H9 (cell line): ENCODE results near the gene PAK1. TPM values are rescaled to one million over a fixed set of nuclear protein-coding genes. Genes with fewer than 3 reads are reported as not detected.

ENCODE experiments used
- DNase-seq: peaks from one replicate; pipeline ENCODE4 v3.0.0-alpha.2; 2017
- H2AFZ ChIP-seq: one replicate; pipeline ENCODE4 v1.6.1; 2013; ENCODE audit warnings: mild to moderate bottlenecking, low read length, control low read depth, moderate library complexity
- H2AK5ac ChIP-seq: 2 replicates; pipeline ENCODE4 v1.6.1; 2013; ENCODE audit warnings: low read length, control low read depth, mixed read lengths; ENCODE audit not compliant: insufficient read length
- H2BK120ac ChIP-seq: one replicate; pipeline ENCODE4 v1.6.1; 2013; ENCODE audit warnings: low read depth, mild to moderate bottlenecking, low read length, control low read depth, inconsistent platforms; ENCODE audit not compliant: poor library complexity, severe bottlenecking
- H2BK12ac ChIP-seq: 2 replicates; pipeline ENCODE4 v1.6.1; 2013; ENCODE audit warnings: low read length, control low read depth, mixed read lengths, low read depth; ENCODE audit not compliant: insufficient read length
- H2BK15ac ChIP-seq: 2 replicates; pipeline ENCODE4 v1.6.1; 2013; ENCODE audit warnings: low read depth, low read length, control low read depth
- H2BK20ac ChIP-seq: one replicate; pipeline ENCODE4 v1.6.1; 2013; ENCODE audit warnings: low read depth, mild to moderate bottlenecking, low read length, control low read depth, inconsistent platforms; ENCODE audit not compliant: poor library complexity, severe bottlenecking
- H2BK5ac ChIP-seq: 2 replicates; pipeline ENCODE4 v1.6.1; 2013; ENCODE audit warnings: low read length, control low read depth, mixed read lengths; ENCODE audit not compliant: insufficient read length
- H3K14ac ChIP-seq: 2 replicates; pipeline ENCODE4 v1.6.1; 2013; ENCODE audit warnings: low read length, control low read depth; ENCODE audit not compliant: insufficient read depth
- H3K18ac ChIP-seq: 2 replicates; pipeline ENCODE4 v1.6.1; 2013; ENCODE audit warnings: low read depth, mild to moderate bottlenecking, mixed read lengths, low read length, control low read depth; ENCODE audit not compliant: insufficient read length
- H3K23ac ChIP-seq: 2 replicates; pipeline ENCODE4 v1.6.1; 2013; ENCODE audit warnings: low read length, control low read depth, mixed read lengths, low read depth; ENCODE audit not compliant: insufficient read length
- H3K23me2 ChIP-seq: 2 replicates; pipeline ENCODE4 v1.6.1; 2013; ENCODE audit warnings: low read depth, mild to moderate bottlenecking, mixed read lengths, low read length, control low read depth; ENCODE audit not compliant: insufficient read length, poor library complexity, severe bottlenecking
- H3K27ac ChIP-seq: 2 replicates; pipeline ENCODE4 v1.5.1; 2013; ENCODE audit warnings: low read length, control low read depth, mixed read lengths, low read depth; ENCODE audit not compliant: insufficient read length
- H3K27me3 ChIP-seq: 2 replicates; pipeline ENCODE4 v1.6.1; 2013; ENCODE audit warnings: low read length, control low read depth, inconsistent platforms; ENCODE audit not compliant: insufficient read depth
- H3K4ac ChIP-seq: 2 replicates; pipeline ENCODE4 v1.6.1; 2013; ENCODE audit warnings: low read depth, mild to moderate bottlenecking, control low read depth, inconsistent platforms, low read length, moderate library complexity
- H3K4me1 ChIP-seq: 2 replicates; pipeline ENCODE4 v1.6.1; 2013; ENCODE audit warnings: low read length, control low read depth, inconsistent platforms; ENCODE audit not compliant: insufficient read depth
- H3K4me2 ChIP-seq: 2 replicates; pipeline ENCODE4 v1.6.1; 2013; ENCODE audit warnings: low read length, control low read depth, mixed read lengths; ENCODE audit not compliant: insufficient read length, insufficient read depth
- H3K56ac ChIP-seq: 2 replicates; pipeline ENCODE4 v1.6.1; 2013; ENCODE audit warnings: low read depth, mild to moderate bottlenecking, mixed read lengths, low read length, control low read depth; ENCODE audit not compliant: insufficient read length
- H3K79me1 ChIP-seq: 2 replicates; pipeline ENCODE4 v1.6.1; 2013; ENCODE audit warnings: low read depth, mild to moderate bottlenecking, moderate library complexity, low read length, control low read depth, inconsistent platforms; ENCODE audit not compliant: insufficient read depth, poor library complexity, severe bottlenecking
- H3K79me2 ChIP-seq: 2 replicates; pipeline ENCODE4 v1.6.1; 2013; ENCODE audit warnings: low read length, control low read depth, inconsistent platforms; ENCODE audit not compliant: insufficient read depth
- H3K9ac ChIP-seq: 2 replicates; pipeline ENCODE4 v1.6.1; 2013; ENCODE audit warnings: low read length, control low read depth, mixed read lengths; ENCODE audit not compliant: insufficient read length; ENCODE audit errors: extremely low read depth
- H3K9me3 ChIP-seq: one replicate; pipeline ENCODE4 v1.6.1; 2013; ENCODE audit warnings: low read depth, low read length, inconsistent platforms; ENCODE audit not compliant: control insufficient read depth
- H3T11ph ChIP-seq: one replicate; pipeline ENCODE4 v1.6.1; 2013; ENCODE audit warnings: mild to moderate bottlenecking, low read length, control low read depth, inconsistent platforms
- H4K20me1 ChIP-seq: one replicate; pipeline ENCODE4 v1.6.1; 2013; ENCODE audit not compliant: control insufficient read depth, insufficient read length, insufficient read depth
- H4K5ac ChIP-seq: 2 replicates; pipeline ENCODE4 v1.6.1; 2013; ENCODE audit warnings: low read depth, mild to moderate bottlenecking, mixed read lengths, low read length, control low read depth; ENCODE audit not compliant: insufficient read length
- H4K8ac ChIP-seq: replicated peaks from 2 replicates; pipeline ENCODE4 v1.6.1; 2013; ENCODE audit warnings: low read length, control low read depth, mixed read lengths, low read depth; ENCODE audit not compliant: insufficient read length
- H4K91ac ChIP-seq: 2 replicates; pipeline ENCODE4 v1.6.1; 2013; ENCODE audit warnings: low read depth, mild to moderate bottlenecking, moderate library complexity, mixed read lengths, low read length, control low read depth; ENCODE audit not compliant: insufficient read length
- H3K27ac Mint-ChIP-seq, 3 experiments: 2 replicates in 2 of 3; 3 replicates in 1 of 3; pipeline ENCODE4 v1.8.0; 2020 to 2021; ENCODE audit warnings: mixed read lengths in 3 of 3, mild to moderate bottlenecking in 1 of 3, moderate library complexity in 1 of 3
- H3K27me3 Mint-ChIP-seq: 2 replicates; pipeline ENCODE4 v1.8.0; 2021; ENCODE audit warnings: low read depth, mild to moderate bottlenecking, moderate library complexity, mixed read lengths
- H3K36me3 Mint-ChIP-seq, 3 experiments: 2 replicates in 2 of 3; 3 replicates in 1 of 3; pipeline ENCODE4 v1.8.0; 2020 to 2021; ENCODE audit warnings: low read depth in 3 of 3, mixed read lengths in 3 of 3; ENCODE audit not compliant: insufficient read depth in 1 of 3
- H3K4me1 Mint-ChIP-seq, 2 experiments: 2 replicates each; pipeline ENCODE4 v1.8.0; 2020; ENCODE audit warnings: mixed read lengths in 2 of 2
- H3K4me3 Mint-ChIP-seq, 2 experiments: 2 replicates in 1 of 2; 3 replicates in 1 of 2; pipeline ENCODE4 v1.8.0; 2020 to 2021; ENCODE audit warnings: mild to moderate bottlenecking in 2 of 2, mixed read lengths in 2 of 2, moderate library complexity in 1 of 2
- H3K9me3 Mint-ChIP-seq, 2 experiments: 2 replicates in 1 of 2; 3 replicates in 1 of 2; pipeline ENCODE4 v1.8.0; 2020; ENCODE audit warnings: mild to moderate bottlenecking in 2 of 2, mixed read lengths in 2 of 2, moderate library complexity in 1 of 2
- CTCF ChIP-seq: fragments of 200-600 bp; sonication (generic); conservative IDR thresholded peaks from 3 replicates; pipeline ENCODE4 v1.8.0; 2021; ENCODE audit warnings: antibody characterized with exemption, mild to moderate bottlenecking
- total RNA-seq: library from RNA; stranded (reverse); gene quantifications from 2 replicates; pipeline ENCODE4 v1.2.1, GENCODE V29; 2021

Gene PAK1
- total RNA-seq, 1 experiment from 2014 or later = 122 TPM

GRCh38 chr11:77351281-77351886 lies 122.5 kb downstream of the PAK1 start:
- H2BK5ac ChIP-seq = no peak overlapping the region
- H3K4me1 ChIP-seq = no peaks in the 10 kb centered on the region
- no peaks in the 10 kb centered on the region for H4K20me1 ChIP-seq
- Mint-ChIP-seq H3K4me3 (no peak overlapping the region), H3K9me3 (no peaks in the 10 kb centered on the region), H3K27ac (no peak overlapping the region), H3K36me3 (peaks cover 12 to 22% (median 14%) of the 10 kb centered on the region in 3 experiments; a peak in 5 of 7 replicates), H3K4me1 (no peaks in the 10 kb centered on the region), H3K27me3 (no peaks in the 10 kb centered on the region)
- H3K14ac ChIP-seq = no peak overlapping the region
- H3K23me2 ChIP-seq = no peaks in the 10 kb centered on the region
- H3K79me2 ChIP-seq = no peaks in the 10 kb centered on the region
- no peak for TF ChIP-seq CTCF
- no peak overlapping the region for H4K8ac ChIP-seq
- no peak overlapping the region for H4K5ac ChIP-seq
- H3K27ac ChIP-seq = no peak overlapping the region
- no peak overlapping the region for H2BK120ac ChIP-seq
- no peaks in the 10 kb centered on the region for H3K9me3 ChIP-seq
- no peak overlapping the region for H2BK12ac ChIP-seq
- no peak overlapping the region for H2AK5ac ChIP-seq
- no peak overlapping the region for H2AFZ ChIP-seq
- H2BK20ac ChIP-seq = no peak overlapping the region
- H3K9ac ChIP-seq = no peak overlapping the region
- H4K91ac ChIP-seq = no peak overlapping the region
- H3T11ph ChIP-seq = no peak overlapping the region
- H2BK15ac ChIP-seq = no peak overlapping the region
- H3K56ac ChIP-seq = no peak overlapping the region
- H3K27me3 ChIP-seq = no peaks in the 10 kb centered on the region
- H3K4me2 ChIP-seq = no peak overlapping the region
- DNase-seq = no peak
- no peaks in the 10 kb centered on the region for H3K79me1 ChIP-seq
- H3K18ac ChIP-seq = no peak overlapping the region
- no peak overlapping the region for H3K23ac ChIP-seq
- H3K4ac ChIP-seq = no peak overlapping the region
